Thoracic aorta (tissue), 2 donors: ENCODE measurements around the gene POLH. TPM values are rescaled to one million over a fixed set of nuclear protein-coding genes. Genes with fewer than 3 reads are reported as not detected.

ENCODE experiments used
- ATAC-seq: fragments of 150-250 bp; one replicate; pipeline ENCODE4 v1.8.0; 2017; ENCODE audit warnings: low read depth; ENCODE audit not compliant: insufficient number of reproducible peaks, low FRiP score
- DNase-seq: peaks from one replicate; pipeline ENCODE4 v3.0.0-alpha.2; 2020; ENCODE audit warnings: low spot score
- H3K27ac ChIP-seq, 2 donors: fragments of 200-600 bp; sonication (generic); 1 replicate in 1 of 2; 2 replicates in 1 of 2; pipeline ENCODE4 v1.5.1; 2016; ENCODE audit warnings: mild to moderate bottlenecking in 2 of 2, moderate library complexity in 2 of 2
- H3K27me3 ChIP-seq: fragments of 200-600 bp; sonication (generic); replicated peaks from 2 replicates; pipeline ENCODE4 v1.6.0; 2016; ENCODE audit warnings: mild to moderate bottlenecking; ENCODE audit not compliant: insufficient read depth
- H3K36me3 ChIP-seq: fragments of 200-600 bp; sonication (generic); one replicate; pipeline ENCODE4 v1.5.1; 2016
- H3K4me1 ChIP-seq, 2 donors: fragments of 200-600 bp; sonication (generic); 1 replicate in 1 of 2; 2 replicates in 1 of 2; pipeline versions ENCODE4 v1.5.1 to v1.6.0; 2016; ENCODE audit warnings: low read depth in 2 of 2, mild to moderate bottlenecking in 1 of 2; ENCODE audit not compliant: control insufficient read depth in 1 of 2
- H3K4me3 ChIP-seq: fragments of 200-600 bp; sonication (generic); 2 replicates; pipeline ENCODE4 v1.5.1; 2016; ENCODE audit warnings: mild to moderate bottlenecking
- H3K9me3 ChIP-seq: fragments of 200-600 bp; sonication (generic); 2 replicates; pipeline ENCODE4 v1.5.1; 2016
- total RNA-seq, 2 donors: library from RNA; depleted of rRNA; stranded (reverse); fragments of >200 nt; gene quantifications; one replicate each; pipeline versions ENCODE4 v1.1.0 to v1.2.3, GENCODE V29; 2016
- TF ChIP-seq, protein P1 (sequence below): fragments of 200-600 bp; sonication (generic); IDR thresholded peaks from one replicate; pipeline ENCODE4 v1.5.1; 2019; ENCODE audit warnings: antibody characterized with exemption

The POLH gene
- total RNA-seq, 2 donors from 2014 or later = 9.0 to 11.9 TPM

GRCh38 chr6:43614396-43614730, 38.4 kb downstream of the POLH start:
- H3K36me3 ChIP-seq = peaks cover 16% of the 10 kb centered on the region
- no peak overlapping the region for H3K4me3 ChIP-seq
- no peaks in the 10 kb centered on the region for H3K9me3 ChIP-seq
- no peak overlapping the region for H3K27ac ChIP-seq
- DNase-seq (no peak), ATAC-seq (no peak)
- TF ChIP-seq, protein P1, sequence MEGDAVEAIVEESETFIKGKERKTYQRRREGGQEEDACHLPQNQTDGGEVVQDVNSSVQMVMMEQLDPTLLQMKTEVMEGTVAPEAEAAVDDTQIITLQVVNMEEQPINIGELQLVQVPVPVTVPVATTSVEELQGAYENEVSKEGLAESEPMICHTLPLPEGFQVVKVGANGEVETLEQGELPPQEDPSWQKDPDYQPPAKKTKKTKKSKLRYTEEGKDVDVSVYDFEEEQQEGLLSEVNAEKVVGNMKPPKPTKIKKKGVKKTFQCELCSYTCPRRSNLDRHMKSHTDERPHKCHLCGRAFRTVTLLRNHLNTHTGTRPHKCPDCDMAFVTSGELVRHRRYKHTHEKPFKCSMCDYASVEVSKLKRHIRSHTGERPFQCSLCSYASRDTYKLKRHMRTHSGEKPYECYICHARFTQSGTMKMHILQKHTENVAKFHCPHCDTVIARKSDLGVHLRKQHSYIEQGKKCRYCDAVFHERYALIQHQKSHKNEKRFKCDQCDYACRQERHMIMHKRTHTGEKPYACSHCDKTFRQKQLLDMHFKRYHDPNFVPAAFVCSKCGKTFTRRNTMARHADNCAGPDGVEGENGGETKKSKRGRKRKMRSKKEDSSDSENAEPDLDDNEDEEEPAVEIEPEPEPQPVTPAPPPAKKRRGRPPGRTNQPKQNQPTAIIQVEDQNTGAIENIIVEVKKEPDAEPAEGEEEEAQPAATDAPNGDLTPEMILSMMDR = no peak
- H3K4me1 ChIP-seq = no peaks in the 10 kb centered on the region
- no peaks in the 10 kb centered on the region for H3K27me3 ChIP-seq

DNA sequence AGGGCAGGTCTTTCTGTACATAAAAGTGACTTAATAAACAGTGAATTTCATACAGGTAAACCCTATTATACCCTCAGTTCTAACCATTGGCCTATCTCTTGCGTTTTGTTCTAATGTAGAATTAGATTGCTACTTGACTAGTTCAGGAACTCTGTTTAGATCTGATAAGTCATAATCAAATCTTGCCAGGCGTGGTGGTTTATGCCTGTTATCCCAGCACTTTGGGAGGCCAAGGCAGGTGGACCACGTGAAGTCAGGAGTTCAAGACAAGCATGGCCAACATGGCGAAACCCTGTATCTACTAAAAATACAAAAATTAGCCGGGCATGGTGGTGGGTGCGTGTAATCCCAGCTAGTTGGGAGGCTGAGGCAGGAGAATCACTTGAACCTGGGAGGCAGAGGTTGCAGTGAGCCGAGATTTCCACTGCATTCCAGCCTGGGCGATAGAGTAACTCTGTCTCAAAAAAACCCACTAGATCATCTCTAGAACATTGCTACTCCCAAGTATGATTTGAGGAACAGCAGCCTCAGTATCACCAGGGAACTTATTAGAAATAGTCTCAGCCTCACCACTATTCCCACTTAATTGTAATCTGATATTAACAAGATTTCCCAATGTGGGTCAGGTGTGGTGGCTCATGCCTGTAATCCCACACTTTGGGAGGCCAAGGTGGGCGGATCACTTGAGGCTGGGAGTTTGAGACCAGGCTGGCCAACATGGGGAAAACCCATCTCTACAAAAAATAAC, 40.9 kb downstream of the POLH start:
- no peak for ATAC-seq
- no peak overlapping the region for H3K4me3 ChIP-seq
- no peaks in the 10 kb centered on the region for H3K27me3 ChIP-seq
- H3K27ac ChIP-seq = no peak overlapping the region
- no peak for DNase-seq
- H3K4me1 ChIP-seq = no peaks in the 10 kb centered on the region
- peaks cover 21% of the 10 kb centered on the region for H3K36me3 ChIP-seq
- no peaks in the 10 kb centered on the region for H3K9me3 ChIP-seq
- TF ChIP-seq, protein P1 = no peak

DNA sequence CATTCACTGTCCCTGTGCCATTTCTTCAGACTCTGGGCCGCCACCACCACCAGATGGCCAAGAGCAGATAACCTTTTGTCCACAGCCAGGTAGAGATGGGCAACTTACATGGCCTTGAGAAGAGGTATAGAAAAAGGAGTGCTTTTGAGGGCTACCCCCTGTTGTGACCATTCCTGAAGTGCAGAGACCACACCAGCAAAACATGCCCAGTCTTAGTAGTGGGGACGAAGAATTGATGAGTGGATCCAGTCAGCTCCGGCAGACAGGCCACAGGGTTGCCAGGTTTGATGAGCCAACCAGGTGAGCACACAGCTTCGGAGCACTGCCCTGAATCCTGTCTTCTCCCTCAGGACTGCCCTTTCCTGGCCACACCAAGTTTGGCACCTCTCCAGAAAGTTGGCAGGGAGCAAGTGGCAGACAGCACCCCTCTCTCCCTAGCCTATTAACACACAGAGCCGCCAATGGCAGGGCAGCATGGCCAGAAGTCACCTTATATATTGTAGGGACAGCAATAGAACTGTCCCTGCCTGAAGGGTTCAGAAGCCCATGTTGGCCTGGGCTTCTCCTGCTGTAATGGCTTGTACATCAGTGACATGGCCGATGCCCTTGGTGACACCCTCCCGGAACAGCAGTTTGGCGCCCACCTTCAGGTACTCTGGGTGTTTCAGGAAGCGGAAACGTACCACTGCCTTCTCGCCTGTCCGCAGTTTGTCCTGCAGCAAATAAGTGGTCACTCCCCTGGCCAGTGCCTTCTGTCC, 45.3 kb downstream of the POLH start:
- Histone ChIP-seq H3K27me3 (no peaks in the 10 kb centered on the region), H3K36me3 (peaks cover 53% of the 10 kb centered on the region), H3K9me3 (no peaks in the 10 kb centered on the region), H3K27ac (no peak overlapping the region), H3K4me3 (no peak overlapping the region), H3K4me1 (peaks cover 0 to 6% of the 10 kb centered on the region in 2 donors)
- DNase-seq (no peak), ATAC-seq (no peak)
- TF ChIP-seq, protein P1 = no peak

DNA sequence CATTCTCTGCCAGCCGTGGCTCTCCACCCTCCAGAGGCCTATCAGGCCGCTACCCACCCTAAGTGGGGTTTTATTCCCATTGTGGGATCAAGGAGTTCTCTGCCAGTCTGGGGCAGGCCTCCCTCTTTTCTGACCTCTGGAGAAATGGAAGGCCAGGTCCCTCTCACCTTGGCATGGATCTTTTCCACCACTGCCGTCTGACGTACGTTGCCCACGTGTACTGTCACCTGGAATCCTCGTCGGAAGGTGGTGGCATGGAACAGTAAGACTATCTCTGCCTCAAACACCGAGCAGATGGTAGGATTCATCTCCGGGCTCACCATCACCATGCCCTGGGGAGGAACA, 45.8 kb downstream of the POLH start:
- H3K36me3 ChIP-seq = peaks cover 54% of the 10 kb centered on the region
- no peak for DNase-seq
- TF ChIP-seq, protein P1 = no peak

DNA sequence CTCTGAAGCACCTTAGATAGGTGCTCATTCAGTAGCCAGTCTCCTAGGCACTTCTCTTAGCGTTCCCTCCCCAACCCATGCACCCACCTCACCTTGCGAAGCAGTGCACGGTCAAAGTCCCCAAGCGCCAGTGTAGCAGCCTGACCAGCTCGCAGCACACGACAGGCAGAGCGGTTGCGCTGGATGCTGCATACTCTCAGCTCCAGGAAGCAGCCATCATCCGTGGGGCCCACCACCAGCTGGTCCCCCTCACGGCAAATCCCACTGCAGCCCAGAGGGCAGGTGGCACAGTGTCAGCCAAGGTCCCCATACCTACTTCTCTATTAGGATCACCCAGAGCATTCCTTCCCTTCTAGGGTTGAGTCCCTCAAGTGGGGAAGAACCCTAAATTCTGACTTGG, 46.6 kb downstream of the POLH start:
- H3K27me3 ChIP-seq = no peaks in the 10 kb centered on the region
- no peaks in the 10 kb centered on the region for H3K9me3 ChIP-seq
- no peak for DNase-seq
- peaks cover under 1 to 18% of the 10 kb centered on the region in 2 donors for H3K4me1 ChIP-seq
- H3K27ac ChIP-seq = no peak overlapping the region
- peaks cover 54% of the 10 kb centered on the region for H3K36me3 ChIP-seq
- TF ChIP-seq, protein P1 = no peak
- ATAC-seq = no peak
- H3K4me3 ChIP-seq = no peak overlapping the region

More for the DNA sequence above, 45.8 kb downstream of the POLH start:
- H3K4me3 ChIP-seq = no peak overlapping the region
- H3K27ac ChIP-seq = no peak overlapping the region
- H3K27me3 ChIP-seq = no peaks in the 10 kb centered on the region
- no peaks in the 10 kb centered on the region for H3K9me3 ChIP-seq
- no peak for ATAC-seq
- H3K4me1 ChIP-seq = peaks cover 0 to 11% of the 10 kb centered on the region in 2 donors
